ENCODE data around the gene CHSY1.
A peak's percentile ranks its signal among the peaks of the same experiment; 100 is the strongest.

The CHSY1 gene, protein sequence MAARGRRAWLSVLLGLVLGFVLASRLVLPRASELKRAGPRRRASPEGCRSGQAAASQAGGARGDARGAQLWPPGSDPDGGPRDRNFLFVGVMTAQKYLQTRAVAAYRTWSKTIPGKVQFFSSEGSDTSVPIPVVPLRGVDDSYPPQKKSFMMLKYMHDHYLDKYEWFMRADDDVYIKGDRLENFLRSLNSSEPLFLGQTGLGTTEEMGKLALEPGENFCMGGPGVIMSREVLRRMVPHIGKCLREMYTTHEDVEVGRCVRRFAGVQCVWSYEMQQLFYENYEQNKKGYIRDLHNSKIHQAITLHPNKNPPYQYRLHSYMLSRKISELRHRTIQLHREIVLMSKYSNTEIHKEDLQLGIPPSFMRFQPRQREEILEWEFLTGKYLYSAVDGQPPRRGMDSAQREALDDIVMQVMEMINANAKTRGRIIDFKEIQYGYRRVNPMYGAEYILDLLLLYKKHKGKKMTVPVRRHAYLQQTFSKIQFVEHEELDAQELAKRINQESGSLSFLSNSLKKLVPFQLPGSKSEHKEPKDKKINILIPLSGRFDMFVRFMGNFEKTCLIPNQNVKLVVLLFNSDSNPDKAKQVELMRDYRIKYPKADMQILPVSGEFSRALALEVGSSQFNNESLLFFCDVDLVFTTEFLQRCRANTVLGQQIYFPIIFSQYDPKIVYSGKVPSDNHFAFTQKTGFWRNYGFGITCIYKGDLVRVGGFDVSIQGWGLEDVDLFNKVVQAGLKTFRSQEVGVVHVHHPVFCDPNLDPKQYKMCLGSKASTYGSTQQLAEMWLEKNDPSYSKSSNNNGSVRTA

GRCh38 chr15:101251830-101252820 is at the start of gene CHSY1:
Gene CHSY1 (minus strand): TSS chr15:101252048. CDS start chr15:101251456, 592 bp downstream.
- TF ChIP-seq, protein P1, sequence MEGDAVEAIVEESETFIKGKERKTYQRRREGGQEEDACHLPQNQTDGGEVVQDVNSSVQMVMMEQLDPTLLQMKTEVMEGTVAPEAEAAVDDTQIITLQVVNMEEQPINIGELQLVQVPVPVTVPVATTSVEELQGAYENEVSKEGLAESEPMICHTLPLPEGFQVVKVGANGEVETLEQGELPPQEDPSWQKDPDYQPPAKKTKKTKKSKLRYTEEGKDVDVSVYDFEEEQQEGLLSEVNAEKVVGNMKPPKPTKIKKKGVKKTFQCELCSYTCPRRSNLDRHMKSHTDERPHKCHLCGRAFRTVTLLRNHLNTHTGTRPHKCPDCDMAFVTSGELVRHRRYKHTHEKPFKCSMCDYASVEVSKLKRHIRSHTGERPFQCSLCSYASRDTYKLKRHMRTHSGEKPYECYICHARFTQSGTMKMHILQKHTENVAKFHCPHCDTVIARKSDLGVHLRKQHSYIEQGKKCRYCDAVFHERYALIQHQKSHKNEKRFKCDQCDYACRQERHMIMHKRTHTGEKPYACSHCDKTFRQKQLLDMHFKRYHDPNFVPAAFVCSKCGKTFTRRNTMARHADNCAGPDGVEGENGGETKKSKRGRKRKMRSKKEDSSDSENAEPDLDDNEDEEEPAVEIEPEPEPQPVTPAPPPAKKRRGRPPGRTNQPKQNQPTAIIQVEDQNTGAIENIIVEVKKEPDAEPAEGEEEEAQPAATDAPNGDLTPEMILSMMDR (conservative IDR thresholded peaks at IDR 0.05; ENCODE audit: low read depth, low read length) = no peak
- DNase-seq (ENCODE audit: low read depth) = peak; percentile 97
- peak within 1 kb of the TSS; percentile 83 for H3K4me3 ChIP-seq (ENCODE audit: low read depth, low read length)

DNA sequence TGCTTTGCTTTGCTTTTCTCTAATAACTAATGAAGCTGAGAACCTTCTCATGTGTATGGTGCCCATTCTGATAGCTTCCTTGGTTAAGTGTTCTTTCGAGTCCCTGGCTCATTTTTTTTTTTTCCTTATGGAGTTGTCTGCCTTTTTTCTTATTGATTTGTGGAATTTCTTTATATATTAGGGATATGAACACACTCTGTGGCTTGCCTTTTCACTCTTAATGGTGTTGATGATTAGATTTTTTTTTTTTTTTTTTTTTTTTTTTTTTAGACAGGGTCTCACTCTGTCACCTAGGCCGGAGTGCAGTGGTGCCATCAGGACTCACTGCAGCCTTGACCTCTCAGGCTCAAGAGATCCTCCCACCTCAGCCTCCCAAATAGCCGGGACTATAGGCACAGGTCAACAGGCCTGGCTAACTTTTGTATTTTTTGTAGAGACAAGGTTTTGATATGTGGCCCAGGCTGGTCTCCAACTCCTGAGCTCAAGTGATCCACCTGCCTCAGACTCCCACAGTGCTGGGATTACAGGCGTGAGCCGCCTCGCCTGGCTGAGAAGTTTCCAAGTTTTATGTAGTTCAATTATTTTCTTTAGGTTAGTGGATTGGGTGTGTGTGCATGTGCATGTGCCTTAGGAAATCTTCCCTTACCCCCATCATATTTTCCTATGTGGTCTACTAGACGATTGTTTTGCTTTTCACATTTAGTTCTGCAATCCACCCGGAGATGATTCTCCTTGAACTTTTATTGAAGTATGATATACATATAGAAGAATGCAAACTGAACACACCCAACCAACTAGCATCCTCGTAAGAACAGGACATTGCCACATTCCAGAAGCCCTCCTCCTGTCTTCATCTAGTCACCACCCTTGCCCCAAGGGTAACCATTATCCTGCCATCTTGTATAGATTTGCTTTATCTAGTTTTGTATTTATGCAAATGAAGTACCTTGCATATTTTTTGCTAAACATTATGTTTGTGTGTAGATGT is 44.9 kb upstream of the CHSY1 start:
- TF ChIP-seq, protein P1 (conservative IDR thresholded peaks at IDR 0.05; ENCODE audit: low read depth, low read length) = no peak
- peak; percentile 46 for DNase-seq (ENCODE audit: low read depth)
- H3K4me3 ChIP-seq (ENCODE audit: low read depth, low read length) = peak overlapping the region; percentile 95

DNA sequence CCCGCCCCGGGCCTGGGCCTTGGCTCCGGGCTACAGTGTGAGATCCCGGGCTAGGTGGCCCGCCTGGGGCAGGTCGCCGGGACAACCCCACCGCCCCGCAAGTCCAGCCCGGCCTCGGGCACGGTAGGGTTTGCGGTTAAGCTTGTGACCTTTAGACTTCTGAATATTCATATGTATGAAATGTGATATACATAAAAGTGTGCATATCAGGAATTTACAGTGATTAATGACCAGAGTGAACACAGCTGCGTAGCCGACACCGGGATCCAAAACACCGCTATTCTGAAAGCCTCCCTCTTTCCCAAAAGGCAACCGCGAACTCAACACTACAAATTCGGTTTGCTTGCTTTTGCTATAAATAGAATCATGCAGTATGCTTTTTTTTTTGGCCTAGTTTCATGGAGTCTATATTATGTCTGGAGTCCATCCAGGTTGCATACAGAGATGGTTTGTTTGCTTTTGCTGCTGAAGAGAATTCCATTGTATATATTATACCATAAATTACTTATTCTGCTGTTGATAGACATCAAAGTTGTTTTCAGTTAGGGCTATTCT is 43.8 kb upstream of the CHSY1 start:
- peak overlapping the region; percentile 95 for H3K4me3 ChIP-seq (ENCODE audit: low read depth, low read length)
- TF ChIP-seq, protein P1 (conservative IDR thresholded peaks at IDR 0.05; ENCODE audit: low read depth, low read length) = no peak
- peak; percentile 69 for DNase-seq (ENCODE audit: low read depth)

- H3K4me3 ChIP-seq (ENCODE audit: low read depth, low read length) = peak within 1 kb of the TSS; percentile 95
- TF ChIP-seq, protein P1 (conservative IDR thresholded peaks at IDR 0.05; ENCODE audit: low read depth, low read length) = no peak
- peak; percentile 97 for DNase-seq (ENCODE audit: low read depth)
Observed at GRCh38 chr15:101294731-101295606, 43.1 kb upstream of the CHSY1 start, which contains the start of gene SNRPA1. Gene SNRPA1 (minus strand): TSS chr15:101295248. CDS start chr15:101295178, 70 bp downstream.

DNA sequence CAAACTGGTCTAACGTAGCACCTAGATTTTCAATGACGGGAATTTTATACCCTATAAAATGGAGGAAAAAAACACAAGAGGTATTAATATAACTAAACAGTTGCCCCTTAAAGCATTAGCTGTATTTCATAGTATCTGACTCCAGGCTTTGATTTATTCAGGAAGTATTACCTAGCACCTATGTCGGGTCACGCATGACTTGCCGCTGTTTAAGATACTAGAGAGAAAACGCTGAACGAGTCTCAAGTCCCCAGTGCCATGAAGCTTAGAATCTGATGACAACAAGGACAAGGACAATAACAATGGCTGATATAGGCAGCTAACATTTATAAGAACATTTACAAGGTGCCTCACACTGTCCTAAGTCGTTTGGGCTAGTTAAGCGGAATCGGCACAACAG is 41.3 kb upstream of the CHSY1 start:
- no peak for DNase-seq (ENCODE audit: low read depth)
- TF ChIP-seq, protein P1 (conservative IDR thresholded peaks at IDR 0.05; ENCODE audit: low read depth, low read length) = no peak
- peak overlapping the region; percentile 95 for H3K4me3 ChIP-seq (ENCODE audit: low read depth, low read length)
